Measurements from ENCODE around the gene CACNB4.

The CACNB4 gene

GRCh38 chr2:151841047-151841424, 257.8 kb downstream of the CACNB4 start:
- H4K8ac ChIP-seq (ENCODE audit: low read depth, low read length) = no peak overlapping the region
- H2AFZ ChIP-seq (ENCODE audit: insufficient read depth, low read length, poor library complexity) = no peak overlapping the region
- no peaks in the 10 kb centered on the region for H3K9me3 ChIP-seq (ENCODE audit: insufficient read depth, low read depth, low read length)
- peaks cover 8 to 15% of the 10 kb centered on the region in 2 experiments for H3K4me1 ChIP-seq (ENCODE audit: control insufficient read depth in 1 of 2, insufficient read depth in 2 of 2, low read length in 2 of 2)
- no peak overlapping the region for H3K18ac ChIP-seq (ENCODE audit: low read length)
- H3K14ac ChIP-seq (ENCODE audit: low read length) = no peak overlapping the region
- peak overlapping the region; percentile 72 for H2BK12ac ChIP-seq (ENCODE audit: low read length)
- no peaks in the 10 kb centered on the region for H3K36me3 ChIP-seq (ENCODE audit: control insufficient read depth in 1 of 2, insufficient read depth in 2 of 2, low read length in 2 of 2)
- H3K27ac ChIP-seq (ENCODE audit: low read depth, low read length) = peak overlapping the region; percentile 2
- H4K12ac ChIP-seq (ENCODE audit: low read depth, low read length) = no peak overlapping the region
- H3K9ac ChIP-seq (ENCODE audit: low read length) = no peak overlapping the region
- no peaks in the 10 kb centered on the region for H3K27me3 ChIP-seq (ENCODE audit: insufficient read depth, low read length)
- H3K79me2 ChIP-seq (ENCODE audit: control insufficient read depth, insufficient read depth, low read length, poor library complexity) = no peaks in the 10 kb centered on the region
- H3K4me3 ChIP-seq (ENCODE audit: low read depth, low read length) = no peak overlapping the region
- H3K4me2 ChIP-seq (ENCODE audit: low read length) = no peak overlapping the region
- H3K23ac ChIP-seq (ENCODE audit: low read length) = no peak overlapping the region
- peak overlapping the region; percentile 13 for H4K91ac ChIP-seq (ENCODE audit: low read depth, low read length)
- H3K79me1 ChIP-seq (ENCODE audit: low read length) = peaks cover 7% of the 10 kb centered on the region
- H2AK5ac ChIP-seq (ENCODE audit: low read length) = peak overlapping the region; percentile 39
- H2BK120ac ChIP-seq (ENCODE audit: insufficient read depth, low read length, poor library complexity) = peak overlapping the region; percentile 41
- peak overlapping the region; percentile 9 for H3K4ac ChIP-seq (ENCODE audit: low read depth, low read length)
- DNase-seq = no peak
- H2BK5ac ChIP-seq (ENCODE audit: low read depth, low read length, poor library complexity) = peak overlapping the region; percentile 39
- WGBS (ENCODE audit: extremely low coverage, insufficient coverage, insufficient read length) = no CpG with 5 or more reads among the region's 2 CpGs

- peak overlapping the region; percentile 72 for H2BK12ac ChIP-seq (ENCODE audit: low read length)
- no peaks in the 10 kb centered on the region for H3K9me3 ChIP-seq (ENCODE audit: insufficient read depth, low read depth, low read length)
- no peak overlapping the region for H2AFZ ChIP-seq (ENCODE audit: insufficient read depth, low read length, poor library complexity)
- no peak overlapping the region for H4K8ac ChIP-seq (ENCODE audit: low read depth, low read length)
- no peak overlapping the region for H3K4me2 ChIP-seq (ENCODE audit: low read length)
- DNase-seq = no peak
- peak overlapping the region; percentile 2 for H3K27ac ChIP-seq (ENCODE audit: low read depth, low read length)
- peak overlapping the region; percentile 41 for H2BK120ac ChIP-seq (ENCODE audit: insufficient read depth, low read length, poor library complexity)
- H3K79me2 ChIP-seq (ENCODE audit: control insufficient read depth, insufficient read depth, low read length, poor library complexity) = no peaks in the 10 kb centered on the region
- no peak overlapping the region for H3K18ac ChIP-seq (ENCODE audit: low read length)
- peak overlapping the region; percentile 13 for H4K91ac ChIP-seq (ENCODE audit: low read depth, low read length)
- H3K36me3 ChIP-seq (ENCODE audit: control insufficient read depth in 1 of 2, insufficient read depth in 2 of 2, low read length in 2 of 2) = no peaks in the 10 kb centered on the region
- H2AK5ac ChIP-seq (ENCODE audit: low read length) = peak overlapping the region; percentile 39
- peaks cover 7% of the 10 kb centered on the region for H3K79me1 ChIP-seq (ENCODE audit: low read length)
- no peak overlapping the region for H3K23ac ChIP-seq (ENCODE audit: low read length)
- H3K4ac ChIP-seq (ENCODE audit: low read depth, low read length) = peak overlapping the region; percentile 9
- H3K4me1 ChIP-seq (ENCODE audit: control insufficient read depth in 1 of 2, insufficient read depth in 2 of 2, low read length in 2 of 2) = peaks cover 8 to 15% of the 10 kb centered on the region in 2 experiments
- no peak overlapping the region for H3K4me3 ChIP-seq (ENCODE audit: low read depth, low read length)
- WGBS (ENCODE audit: extremely low coverage, insufficient coverage, insufficient read length) = no CpG with 5 or more reads among the region's 5 CpGs
- no peak overlapping the region for H4K12ac ChIP-seq (ENCODE audit: low read depth, low read length)
- H3K27me3 ChIP-seq (ENCODE audit: insufficient read depth, low read length) = no peaks in the 10 kb centered on the region
- H3K9ac ChIP-seq (ENCODE audit: low read length) = no peak overlapping the region
- no peak overlapping the region for H3K14ac ChIP-seq (ENCODE audit: low read length)
- H2BK5ac ChIP-seq (ENCODE audit: low read depth, low read length, poor library complexity) = peak overlapping the region; percentile 39
Observed at GRCh38 chr2:151840216-151841046, 258.4 kb downstream of the CACNB4 start.

- Histone ChIP-seq H3K27me3 (ENCODE audit: insufficient read depth, low read length) (no peaks in the 10 kb centered on the region), H4K91ac (ENCODE audit: low read depth, low read length) (no peak overlapping the region), H3K79me2 (ENCODE audit: control insufficient read depth, insufficient read depth, low read length, poor library complexity) (no peaks in the 10 kb centered on the region), H3K4me2 (ENCODE audit: low read length) (no peak overlapping the region), H4K12ac (ENCODE audit: low read depth, low read length) (no peak overlapping the region), H3K18ac (ENCODE audit: low read length) (no peak overlapping the region), H3K27ac (ENCODE audit: low read depth, low read length) (no peak overlapping the region), H3K4me1 (ENCODE audit: control insufficient read depth in 1 of 2, insufficient read depth in 2 of 2, low read length in 2 of 2) (peaks cover 8 to 10% of the 10 kb centered on the region in 2 experiments), H3K14ac (ENCODE audit: low read length) (no peak overlapping the region), H2AFZ (ENCODE audit: insufficient read depth, low read length, poor library complexity) (no peak overlapping the region), H2AK5ac (ENCODE audit: low read length) (no peak overlapping the region), H3K23ac (ENCODE audit: low read length) (no peak overlapping the region), H3K79me1 (ENCODE audit: low read length) (peaks cover 2% of the 10 kb centered on the region), H3K36me3 (ENCODE audit: control insufficient read depth in 1 of 2, insufficient read depth in 2 of 2, low read length in 2 of 2) (no peaks in the 10 kb centered on the region), H3K4me3 (ENCODE audit: low read depth, low read length) (no peak overlapping the region), H2BK5ac (ENCODE audit: low read depth, low read length, poor library complexity) (no peak overlapping the region), H3K9me3 (ENCODE audit: insufficient read depth, low read depth, low read length) (no peaks in the 10 kb centered on the region), H2BK12ac (ENCODE audit: low read length) (no peak overlapping the region), H2BK120ac (ENCODE audit: insufficient read depth, low read length, poor library complexity) (no peak overlapping the region), H3K4ac (ENCODE audit: low read depth, low read length) (no peak overlapping the region), H4K8ac (ENCODE audit: low read depth, low read length) (no peak overlapping the region), H3K9ac (ENCODE audit: low read length) (no peak overlapping the region)
- WGBS (ENCODE audit: extremely low coverage, insufficient coverage, insufficient read length) = no CpG with 5 or more reads among the region's 3 CpGs
- DNase-seq = no peak
Observed at GRCh38 chr2:151837926-151838325, 260.9 kb downstream of the CACNB4 start.

- no peaks in the 10 kb centered on the region for H3K36me3 ChIP-seq (ENCODE audit: control insufficient read depth in 1 of 2, insufficient read depth in 2 of 2, low read length in 2 of 2)
Observed at GRCh38 chr2:151833984-151834383, 264.9 kb downstream of the CACNB4 start.

More at GRCh38 chr2:151833984-151834383, 264.9 kb downstream of the CACNB4 start:
- Histone ChIP-seq H3K79me1 (ENCODE audit: low read length) (no peaks in the 10 kb centered on the region), H4K12ac (ENCODE audit: low read depth, low read length) (no peak overlapping the region), H3K18ac (ENCODE audit: low read length) (no peak overlapping the region), H3K9ac (ENCODE audit: low read length) (no peak overlapping the region), H3K4me2 (ENCODE audit: low read length) (no peak overlapping the region), H4K91ac (ENCODE audit: low read depth, low read length) (no peak overlapping the region), H4K8ac (ENCODE audit: low read depth, low read length) (no peak overlapping the region), H2AK5ac (ENCODE audit: low read length) (no peak overlapping the region), H2AFZ (ENCODE audit: insufficient read depth, low read length, poor library complexity) (no peak overlapping the region), H3K79me2 (ENCODE audit: control insufficient read depth, insufficient read depth, low read length, poor library complexity) (no peaks in the 10 kb centered on the region), H3K4ac (ENCODE audit: low read depth, low read length) (no peak overlapping the region), H3K4me3 (ENCODE audit: low read depth, low read length) (no peak overlapping the region), H2BK12ac (ENCODE audit: low read length) (no peak overlapping the region), H3K14ac (ENCODE audit: low read length) (no peak overlapping the region), H3K4me1 (ENCODE audit: control insufficient read depth in 1 of 2, insufficient read depth in 2 of 2, low read length in 2 of 2) (no peaks in the 10 kb centered on the region), H3K27me3 (ENCODE audit: insufficient read depth, low read length) (no peaks in the 10 kb centered on the region), H3K23ac (ENCODE audit: low read length) (no peak overlapping the region), H3K27ac (ENCODE audit: low read depth, low read length) (no peak overlapping the region), H3K9me3 (ENCODE audit: insufficient read depth, low read depth, low read length) (no peaks in the 10 kb centered on the region), H2BK5ac (ENCODE audit: low read depth, low read length, poor library complexity) (no peak overlapping the region), H2BK120ac (ENCODE audit: insufficient read depth, low read length, poor library complexity) (no peak overlapping the region)
- no peak for DNase-seq
- 100% methylated on average over 1 of the region's 3 CpGs for WGBS (ENCODE audit: extremely low coverage, insufficient coverage, insufficient read length)
